GM18870 (cell line): Measurements from ENCODE around the gene ATXN2.
"Not testable (repeated sequence)": the region's sequence is repeated elsewhere in the genome, so short reads cannot be mapped to it uniquely, and the experiment has no call there.

ENCODE experiments used
- ATAC-seq: cut with Tn5 transposase; IDR thresholded peaks from one replicate; pipeline ENCODE4 v1.9.1; 2021; ENCODE audit warnings: moderate library complexity; ENCODE audit not compliant: unreplicated experiment

Gene ATXN2

GRCh38 chr12:111407377-111408115, 191.6 kb downstream of the ATXN2 start:
- no peak for ATAC-seq

- ATAC-seq, result no peak
Observed at GRCh38 chr12:111406474-111407376, 192.4 kb downstream of the ATXN2 start.

- no peak for ATAC-seq
Observed at GRCh38 chr12:111405859-111406473, 193.1 kb downstream of the ATXN2 start, which contains the start of gene SH2B3. Gene SH2B3, plus strand, starts transcription at chr12:111405923. Its CDS starts 12,223 bp downstream, at chr12:111418146.

GRCh38 chr12:111405149-111405858, 193.8 kb downstream of the ATXN2 start:
- peak; percentile 51 for ATAC-seq

- no peak for ATAC-seq
Observed at GRCh38 chr12:111404362-111405148, 194.6 kb downstream of the ATXN2 start.

GRCh38 chr12:111402490-111402824, 196.7 kb downstream of the ATXN2 start:
- ATAC-seq, result not testable (repeated sequence)
